ENCODE measurements around the gene RNU1-3.
"Not testable (repeated sequence)": the region's sequence is repeated elsewhere in the genome, so short reads cannot be mapped to it uniquely, and the experiment has no call there.

- not testable (repeated sequence) for TF ChIP-seq CTCF, POLR2A (IDR thresholded peaks at IDR 0.05)
These were observed 35.5 kb upstream of the RNU1-3 start for GRCh38 chr1:16702280-16702679.

Measured in esophagus squamous epithelium (tissue), 4 donors.